ENCODE results near the gene GNRHR.

The GNRHR gene

DNA sequence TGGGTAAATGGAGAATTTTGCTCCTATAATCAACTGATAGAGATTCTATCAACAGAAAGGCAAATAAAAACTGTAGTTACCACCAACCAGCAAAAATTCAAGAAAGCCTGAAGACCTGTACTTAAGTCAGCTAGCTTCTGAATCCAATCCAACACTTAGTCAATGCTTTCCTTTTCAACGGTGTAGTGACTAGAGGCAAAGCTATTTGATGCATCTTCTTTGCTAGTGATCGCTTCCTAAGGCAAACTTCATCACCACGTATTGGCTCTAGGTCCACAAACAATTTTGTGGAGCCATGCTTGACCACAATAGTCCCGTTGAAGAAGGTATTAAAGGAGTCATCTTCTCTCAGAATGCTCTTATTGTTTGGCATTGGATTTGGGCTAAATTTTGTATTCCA lies 28.2 kb downstream of the GNRHR start:
- no peak overlapping the region for H2BK120ac ChIP-seq (ENCODE audit: low read depth, low read length)
- peaks cover 6% of the 10 kb centered on the region for H3K9me3 ChIP-seq (ENCODE audit: control insufficient read depth, low read length)
- no peaks in the 10 kb centered on the region for H3K27me3 ChIP-seq (ENCODE audit: control insufficient read depth in 1 of 2, insufficient read depth in 1 of 2, low read length in 2 of 2)
- no peak overlapping the region for H2BK15ac ChIP-seq (ENCODE audit: low read depth, poor library complexity, severe bottlenecking)
- H2BK5ac ChIP-seq (ENCODE audit: low read depth, low read length, poor library complexity, severe bottlenecking) = no peak overlapping the region
- 93% methylated on average over 3 of the region's 4 CpGs for WGBS
- no peak for DNase-seq
- peaks cover 1% of the 10 kb centered on the region for H3K79me1 ChIP-seq (replicated peaks; ENCODE audit: low read length, poor library complexity, severe bottlenecking)
- H3K9ac ChIP-seq (ENCODE audit: low read length) = no peak overlapping the region
- no peak overlapping the region for H3K18ac ChIP-seq (ENCODE audit: low read depth in 1 of 2, low read length in 2 of 2)
- peak overlapping the region; percentile 9 for H2AK5ac ChIP-seq (ENCODE audit: low read length, severe bottlenecking)
- peaks cover 0 to 8% of the 10 kb centered on the region in 2 experiments for H3K36me3 ChIP-seq (ENCODE audit: control insufficient read depth in 1 of 2, insufficient read depth in 2 of 2, low read depth in 1 of 2, low read length in 2 of 2)
- H3K4ac ChIP-seq (ENCODE audit: low read depth in 1 of 2, low read length in 2 of 2) = no peak overlapping the region
- no peak overlapping the region for H3K27ac ChIP-seq (ENCODE audit: low read length, poor library complexity, severe bottlenecking)
- no peak overlapping the region for H3K14ac ChIP-seq (ENCODE audit: low read length in 2 of 2)
- no peak overlapping the region for H2BK12ac ChIP-seq (ENCODE audit: low read length in 2 of 2)
- H4K91ac ChIP-seq (ENCODE audit: low read length) = no peak overlapping the region
- H4K8ac ChIP-seq (ENCODE audit: low read length) = no peak overlapping the region
- H2AFZ ChIP-seq (ENCODE audit: low read depth, low read length) = no peak overlapping the region
- H3K4me1 ChIP-seq (ENCODE audit: control insufficient read depth, insufficient read depth, low read depth, low read length) = no peaks in the 10 kb centered on the region
- no peak overlapping the region for H3K4me2 ChIP-seq (ENCODE audit: low read length, poor library complexity, severe bottlenecking)
- H3K4me3 ChIP-seq (ENCODE audit: insufficient read depth in 1 of 2, low read depth in 1 of 2, low read length in 2 of 2) = no peak overlapping the region
- no peak overlapping the region for H3K23ac ChIP-seq (ENCODE audit: low read length in 2 of 2)

DNA sequence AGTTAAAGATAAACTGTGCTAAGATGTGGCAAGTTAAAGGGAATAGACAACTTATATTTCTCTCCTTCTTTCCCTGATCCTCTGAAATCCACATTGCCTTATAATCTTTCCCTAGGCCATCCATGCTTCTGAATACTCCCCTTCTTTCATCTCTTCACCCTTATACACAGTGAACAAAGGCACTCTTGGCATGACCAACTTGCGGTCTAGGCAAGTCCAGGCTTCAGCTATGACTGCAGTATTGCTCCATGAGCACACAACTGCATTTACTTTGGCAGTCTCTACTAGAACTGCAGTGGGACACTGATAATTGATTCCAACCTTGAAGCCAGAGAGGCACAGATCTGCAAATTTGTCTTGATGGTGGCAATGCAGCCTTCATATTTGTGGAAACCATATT lies 29.1 kb downstream of the GNRHR start:
- no peaks in the 10 kb centered on the region for H3K4me1 ChIP-seq (ENCODE audit: control insufficient read depth, insufficient read depth, low read depth, low read length)
- H3K4ac ChIP-seq (ENCODE audit: low read depth in 1 of 2, low read length in 2 of 2) = no peak overlapping the region
- H3K14ac ChIP-seq (ENCODE audit: low read length in 2 of 2) = no peak overlapping the region
- H2BK120ac ChIP-seq (ENCODE audit: low read depth, low read length) = no peak overlapping the region
- H3K9me3 ChIP-seq (ENCODE audit: control insufficient read depth, low read length) = peaks cover 6% of the 10 kb centered on the region
- H2AFZ ChIP-seq (ENCODE audit: low read depth, low read length) = no peak overlapping the region
- no peaks in the 10 kb centered on the region for H3K27me3 ChIP-seq (ENCODE audit: control insufficient read depth in 1 of 2, insufficient read depth in 1 of 2, low read length in 2 of 2)
- DNase-seq = no peak
- no peak overlapping the region for H2BK5ac ChIP-seq (ENCODE audit: low read depth, low read length, poor library complexity, severe bottlenecking)
- WGBS = 97% methylated on average over 1 of the region's 1 CpG
- peaks cover 8% of the 10 kb centered on the region for H3K79me1 ChIP-seq (replicated peaks; ENCODE audit: low read length, poor library complexity, severe bottlenecking)
- H3K27ac ChIP-seq (ENCODE audit: low read length, poor library complexity, severe bottlenecking) = no peak overlapping the region
- H3K4me3 ChIP-seq (ENCODE audit: insufficient read depth in 1 of 2, low read depth in 1 of 2, low read length in 2 of 2) = no peak overlapping the region
- H4K8ac ChIP-seq (ENCODE audit: low read length) = no peak overlapping the region
- H2AK5ac ChIP-seq (ENCODE audit: low read length, severe bottlenecking) = no peak overlapping the region
- no peak overlapping the region for H3K18ac ChIP-seq (ENCODE audit: low read depth in 1 of 2, low read length in 2 of 2)
- H3K36me3 ChIP-seq (ENCODE audit: control insufficient read depth in 1 of 2, insufficient read depth in 2 of 2, low read depth in 1 of 2, low read length in 2 of 2) = peaks cover 4 to 17% of the 10 kb centered on the region in 2 experiments
- no peak overlapping the region for H4K91ac ChIP-seq (ENCODE audit: low read length)
- no peak overlapping the region for H3K23ac ChIP-seq (ENCODE audit: low read length in 2 of 2)
- no peak overlapping the region for H2BK12ac ChIP-seq (ENCODE audit: low read length in 2 of 2)
- no peak overlapping the region for H3K4me2 ChIP-seq (ENCODE audit: low read length, poor library complexity, severe bottlenecking)
- H2BK15ac ChIP-seq (ENCODE audit: low read depth, poor library complexity, severe bottlenecking) = no peak overlapping the region
- no peak overlapping the region for H3K9ac ChIP-seq (ENCODE audit: low read length)

DNA sequence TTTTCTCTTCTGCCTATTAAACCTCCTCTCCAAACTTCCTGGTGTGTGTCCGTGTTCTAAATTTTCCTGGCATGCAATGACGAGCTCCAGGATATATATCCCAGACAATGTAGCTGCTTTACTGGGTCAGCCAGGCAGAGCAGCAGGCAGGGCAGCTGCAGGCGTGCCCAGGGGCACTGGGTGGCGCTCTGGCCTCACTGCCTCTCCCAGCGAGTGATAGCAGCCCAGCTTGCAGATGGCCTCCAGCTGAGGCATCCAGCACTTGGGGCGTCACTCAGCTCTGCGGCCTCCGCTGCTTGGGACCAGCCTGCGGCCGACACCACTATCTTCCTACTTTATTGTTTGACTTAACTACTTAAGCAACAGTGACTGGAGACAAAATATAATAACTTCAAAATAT lies 30.2 kb downstream of the GNRHR start:
- Histone ChIP-seq H3K23ac (ENCODE audit: low read length in 2 of 2) (no peak overlapping the region), H4K91ac (ENCODE audit: low read length) (no peak overlapping the region), H3K27me3 (ENCODE audit: control insufficient read depth in 1 of 2, insufficient read depth in 1 of 2, low read length in 2 of 2) (no peaks in the 10 kb centered on the region), H2BK12ac (ENCODE audit: low read length in 2 of 2) (no peak overlapping the region), H2BK5ac (ENCODE audit: low read depth, low read length, poor library complexity, severe bottlenecking) (no peak overlapping the region), H2BK15ac (ENCODE audit: low read depth, poor library complexity, severe bottlenecking) (no peak overlapping the region), H2BK120ac (ENCODE audit: low read depth, low read length) (no peak overlapping the region), H3K9ac (ENCODE audit: low read length) (no peak overlapping the region), H3K4me3 (ENCODE audit: insufficient read depth in 1 of 2, low read depth in 1 of 2, low read length in 2 of 2) (no peak overlapping the region), H4K8ac (ENCODE audit: low read length) (no peak overlapping the region), H3K4ac (ENCODE audit: low read depth in 1 of 2, low read length in 2 of 2) (no peak overlapping the region), H3K4me1 (ENCODE audit: control insufficient read depth, insufficient read depth, low read depth, low read length) (no peaks in the 10 kb centered on the region), H3K4me2 (ENCODE audit: low read length, poor library complexity, severe bottlenecking) (no peak overlapping the region), H2AK5ac (ENCODE audit: low read length, severe bottlenecking) (no peak overlapping the region), H3K36me3 (ENCODE audit: control insufficient read depth in 1 of 2, insufficient read depth in 2 of 2, low read depth in 1 of 2, low read length in 2 of 2) (peaks cover 4 to 17% of the 10 kb centered on the region in 2 experiments), H2AFZ (ENCODE audit: low read depth, low read length) (no peak overlapping the region), H3K27ac (ENCODE audit: low read length, poor library complexity, severe bottlenecking) (no peak overlapping the region), H3K9me3 (ENCODE audit: control insufficient read depth, low read length) (peaks cover 6% of the 10 kb centered on the region), H3K79me1 (replicated peaks; ENCODE audit: low read length, poor library complexity, severe bottlenecking) (peaks cover 11% of the 10 kb centered on the region), H3K18ac (ENCODE audit: low read depth in 1 of 2, low read length in 2 of 2) (no peak overlapping the region), H3K14ac (ENCODE audit: low read length in 2 of 2) (no peak overlapping the region)
- no peak for DNase-seq
- WGBS = 92% methylated on average over 9 of the region's 10 CpGs

GRCh38 chr4:67723341-67723740 lies 30.8 kb downstream of the GNRHR start:
- Histone ChIP-seq H3K4me1 (ENCODE audit: control insufficient read depth, insufficient read depth, low read depth, low read length) (peaks cover 1% of the 10 kb centered on the region), H3K27ac (ENCODE audit: low read length, poor library complexity, severe bottlenecking) (no peak overlapping the region), H3K36me3 (ENCODE audit: control insufficient read depth in 1 of 2, insufficient read depth in 2 of 2, low read depth in 1 of 2, low read length in 2 of 2) (peaks cover 4 to 17% of the 10 kb centered on the region in 2 experiments), H3K4ac (ENCODE audit: low read depth in 1 of 2, low read length in 2 of 2) (no peak overlapping the region), H2BK15ac (ENCODE audit: low read depth, poor library complexity, severe bottlenecking) (no peak overlapping the region), H3K23ac (ENCODE audit: low read length in 2 of 2) (no peak overlapping the region), H3K79me1 (replicated peaks; ENCODE audit: low read length, poor library complexity, severe bottlenecking) (peaks cover 14% of the 10 kb centered on the region), H3K4me3 (ENCODE audit: insufficient read depth in 1 of 2, low read depth in 1 of 2, low read length in 2 of 2) (no peak overlapping the region), H3K4me2 (ENCODE audit: low read length, poor library complexity, severe bottlenecking) (no peak overlapping the region), H3K9ac (ENCODE audit: low read length) (no peak overlapping the region), H2BK12ac (ENCODE audit: low read length in 2 of 2) (no peak overlapping the region), H3K18ac (ENCODE audit: low read depth in 1 of 2, low read length in 2 of 2) (no peak overlapping the region), H2BK120ac (ENCODE audit: low read depth, low read length) (no peak overlapping the region), H3K14ac (ENCODE audit: low read length in 2 of 2) (no peak overlapping the region), H4K8ac (ENCODE audit: low read length) (no peak overlapping the region), H2AFZ (ENCODE audit: low read depth, low read length) (no peak overlapping the region), H2BK5ac (ENCODE audit: low read depth, low read length, poor library complexity, severe bottlenecking) (no peak overlapping the region), H4K91ac (ENCODE audit: low read length) (no peak overlapping the region), H3K9me3 (ENCODE audit: control insufficient read depth, low read length) (peaks cover 6% of the 10 kb centered on the region), H2AK5ac (ENCODE audit: low read length, severe bottlenecking) (no peak overlapping the region), H3K27me3 (ENCODE audit: control insufficient read depth in 1 of 2, insufficient read depth in 1 of 2, low read length in 2 of 2) (no peaks in the 10 kb centered on the region)
- DNase-seq = no peak
- WGBS = 95% methylated on average over 5 of the region's 5 CpGs
